Skeletal muscle satellite cell (primary cell): ENCODE results near the gene RGS6.

Source experiments
- H3K27me3 ChIP-seq: 2 replicates; pipeline ENCODE4 v1.7.0; 2013; ENCODE audit warnings: low read length; ENCODE audit not compliant: control insufficient read depth, insufficient read depth
- H3K36me3 ChIP-seq: 2 replicates; pipeline ENCODE4 v1.7.0; 2013; ENCODE audit warnings: mild to moderate bottlenecking, control low read depth, low read length; ENCODE audit not compliant: insufficient read depth
- H3K4me1 ChIP-seq: 2 replicates; pipeline ENCODE4 v1.7.0; 2013; ENCODE audit warnings: low read length; ENCODE audit not compliant: control insufficient read depth, insufficient read depth
- H3K4me2 ChIP-seq: 2 replicates; pipeline ENCODE4 v1.7.0; 2013; ENCODE audit warnings: mild to moderate bottlenecking, low read length
- H3K4me3 ChIP-seq: 2 replicates; pipeline ENCODE4 v1.7.0; 2013; ENCODE audit warnings: low read length
- H3K9ac ChIP-seq: 2 replicates; pipeline ENCODE4 v1.7.0; 2013; ENCODE audit warnings: mild to moderate bottlenecking, low read depth, low read length, moderate library complexity
- H3K9me3 ChIP-seq: replicated peaks from 2 replicates; pipeline ENCODE4 v1.7.0; 2013; ENCODE audit warnings: mild to moderate bottlenecking, control low read depth, low read length

RGS6 gene

GRCh38 chr14:72401101-72401625, 468.9 kb downstream of the RGS6 start:
- Histone ChIP-seq H3K9ac (no peak overlapping the region), H3K4me2 (no peak overlapping the region), H3K4me1 (no peaks in the 10 kb centered on the region), H3K27me3 (peaks cover 6% of the 10 kb centered on the region), H3K4me3 (no peak overlapping the region), H3K9me3 (no peaks in the 10 kb centered on the region), H3K36me3 (no peaks in the 10 kb centered on the region)

- Histone ChIP-seq H3K4me2 (no peak overlapping the region), H3K9ac (no peak overlapping the region), H3K9me3 (no peaks in the 10 kb centered on the region), H3K27me3 (peaks cover 6% of the 10 kb centered on the region), H3K36me3 (no peaks in the 10 kb centered on the region), H3K4me1 (no peaks in the 10 kb centered on the region), H3K4me3 (no peak overlapping the region)
Observed at GRCh38 chr14:72401632-72402376, 469.6 kb downstream of the RGS6 start.

GRCh38 chr14:72402377-72402772, 470.1 kb downstream of the RGS6 start:
- Histone ChIP-seq H3K4me1 (no peaks in the 10 kb centered on the region), H3K9ac (no peak overlapping the region), H3K4me2 (no peak overlapping the region), H3K4me3 (no peak overlapping the region), H3K9me3 (no peaks in the 10 kb centered on the region), H3K36me3 (no peaks in the 10 kb centered on the region), H3K27me3 (peaks cover 6% of the 10 kb centered on the region)

- H3K4me2 ChIP-seq, result no peak overlapping the region
- no peaks in the 10 kb centered on the region for H3K36me3 ChIP-seq
- no peaks in the 10 kb centered on the region for H3K9me3 ChIP-seq
- no peak overlapping the region for H3K9ac ChIP-seq
- H3K4me3 ChIP-seq, result no peak overlapping the region
- H3K4me1 ChIP-seq, result no peaks in the 10 kb centered on the region
- peaks cover 6% of the 10 kb centered on the region for H3K27me3 ChIP-seq
Observed at GRCh38 chr14:72404106-72404774, 472.0 kb downstream of the RGS6 start.

GRCh38 chr14:72404998-72405397, 472.8 kb downstream of the RGS6 start:
- no peak overlapping the region for H3K9ac ChIP-seq
- no peak overlapping the region for H3K4me3 ChIP-seq
- H3K27me3 ChIP-seq, result peaks cover 6% of the 10 kb centered on the region
- H3K9me3 ChIP-seq, result no peaks in the 10 kb centered on the region
- H3K4me1 ChIP-seq, result no peaks in the 10 kb centered on the region
- H3K4me2 ChIP-seq, result no peak overlapping the region
- H3K36me3 ChIP-seq, result no peaks in the 10 kb centered on the region

- Histone ChIP-seq H3K27me3 (peaks cover 6% of the 10 kb centered on the region), H3K36me3 (no peaks in the 10 kb centered on the region)
Observed at GRCh38 chr14:72408020-72408419, 475.8 kb downstream of the RGS6 start.

GRCh38 chr14:72409047-72409446, 476.8 kb downstream of the RGS6 start:
- Histone ChIP-seq H3K36me3 (no peaks in the 10 kb centered on the region), H3K27me3 (peaks cover 3% of the 10 kb centered on the region), H3K4me2 (no peak overlapping the region), H3K4me1 (no peaks in the 10 kb centered on the region), H3K9ac (no peak overlapping the region), H3K9me3 (no peaks in the 10 kb centered on the region), H3K4me3 (no peak overlapping the region)

More at GRCh38 chr14:72408020-72408419, 475.8 kb downstream of the RGS6 start:
- Histone ChIP-seq H3K4me3 (no peak overlapping the region), H3K4me2 (no peak overlapping the region), H3K9ac (no peak overlapping the region), H3K9me3 (no peaks in the 10 kb centered on the region), H3K4me1 (no peaks in the 10 kb centered on the region)

- no peaks in the 10 kb centered on the region for H3K36me3 ChIP-seq
- no peak overlapping the region for H3K4me3 ChIP-seq
- no peaks in the 10 kb centered on the region for H3K9me3 ChIP-seq
- no peaks in the 10 kb centered on the region for H3K4me1 ChIP-seq
- no peak overlapping the region for H3K4me2 ChIP-seq
- H3K27me3 ChIP-seq, result peaks cover 9% of the 10 kb centered on the region
- no peak overlapping the region for H3K9ac ChIP-seq
Observed at GRCh38 chr14:72416081-72416849, 484.0 kb downstream of the RGS6 start.

- Histone ChIP-seq H3K27me3 (peaks cover 9% of the 10 kb centered on the region), H3K36me3 (no peaks in the 10 kb centered on the region), H3K9me3 (no peaks in the 10 kb centered on the region), H3K4me3 (no peak overlapping the region), H3K4me2 (no peak overlapping the region), H3K9ac (no peak overlapping the region), H3K4me1 (no peaks in the 10 kb centered on the region)
Observed at GRCh38 chr14:72416892-72417291, 484.7 kb downstream of the RGS6 start.

GRCh38 chr14:72418806-72419205, 486.6 kb downstream of the RGS6 start:
- no peaks in the 10 kb centered on the region for H3K4me1 ChIP-seq

GRCh38 chr14:72419226-72419775, 487.1 kb downstream of the RGS6 start:
- H3K9ac ChIP-seq, result no peak overlapping the region
- H3K27me3 ChIP-seq, result peaks cover 17% of the 10 kb centered on the region
- H3K36me3 ChIP-seq, result no peaks in the 10 kb centered on the region
- no peak overlapping the region for H3K4me2 ChIP-seq
- H3K9me3 ChIP-seq, result no peaks in the 10 kb centered on the region
- no peak overlapping the region for H3K4me3 ChIP-seq
- H3K4me1 ChIP-seq, result no peaks in the 10 kb centered on the region

More at GRCh38 chr14:72418806-72419205, 486.6 kb downstream of the RGS6 start:
- Histone ChIP-seq H3K9me3 (no peaks in the 10 kb centered on the region), H3K36me3 (no peaks in the 10 kb centered on the region), H3K27me3 (peaks cover 17% of the 10 kb centered on the region), H3K9ac (no peak overlapping the region), H3K4me3 (no peak overlapping the region), H3K4me2 (no peak overlapping the region)
